PFSK-1 (cell line): ENCODE measurements around the gene CLMN.

Experiments used
- POLR2AphosphoS5 ChIP-seq: IDR thresholded peaks from 2 replicates; pipeline ENCODE4 v1.6.1; 2012; ENCODE audit warnings: low read depth, mild to moderate bottlenecking, control low read depth, low read length, moderate library complexity
- REST ChIP-seq, 2 experiments: IDR thresholded peaks; 2 replicates each; pipeline versions ENCODE4 v1.6.1 to v1.8.0; 2011 to 2012; ENCODE audit warnings: low read depth in 2 of 2, low read length in 2 of 2, control low read depth in 1 of 2, inconsistent platforms in 1 of 2, mild to moderate bottlenecking in 1 of 2, moderate library complexity in 1 of 2; ENCODE audit not compliant: insufficient read depth in 1 of 2
- SIN3A ChIP-seq: IDR thresholded peaks from 2 replicates; pipeline ENCODE4 v1.6.1; 2012; ENCODE audit warnings: mild to moderate bottlenecking, low read length, moderate library complexity, borderline replicate concordance; ENCODE audit not compliant: insufficient read depth
- TAF1 ChIP-seq: IDR thresholded peaks from 2 replicates; pipeline ENCODE4 v1.6.1; 2012; ENCODE audit warnings: low read length, control low read depth, borderline replicate concordance; ENCODE audit not compliant: insufficient read depth

- TF ChIP-seq REST (IDR thresholded peaks at IDR 0.05; ENCODE audit: insufficient read depth in 1 of 2, low read depth in 2 of 2, low read length in 2 of 2) (no peak), POLR2AphosphoS5 (no peak), TAF1 (no peak), SIN3A (no peak)
Measured at GRCh38 chr14:95294834-95295599, 24.7 kb downstream of the CLMN start.
